ENCODE data around the gene RABGGTA.
A peak's percentile ranks its signal among the peaks of the same experiment; 100 is the strongest.

The RABGGTA gene, protein sequence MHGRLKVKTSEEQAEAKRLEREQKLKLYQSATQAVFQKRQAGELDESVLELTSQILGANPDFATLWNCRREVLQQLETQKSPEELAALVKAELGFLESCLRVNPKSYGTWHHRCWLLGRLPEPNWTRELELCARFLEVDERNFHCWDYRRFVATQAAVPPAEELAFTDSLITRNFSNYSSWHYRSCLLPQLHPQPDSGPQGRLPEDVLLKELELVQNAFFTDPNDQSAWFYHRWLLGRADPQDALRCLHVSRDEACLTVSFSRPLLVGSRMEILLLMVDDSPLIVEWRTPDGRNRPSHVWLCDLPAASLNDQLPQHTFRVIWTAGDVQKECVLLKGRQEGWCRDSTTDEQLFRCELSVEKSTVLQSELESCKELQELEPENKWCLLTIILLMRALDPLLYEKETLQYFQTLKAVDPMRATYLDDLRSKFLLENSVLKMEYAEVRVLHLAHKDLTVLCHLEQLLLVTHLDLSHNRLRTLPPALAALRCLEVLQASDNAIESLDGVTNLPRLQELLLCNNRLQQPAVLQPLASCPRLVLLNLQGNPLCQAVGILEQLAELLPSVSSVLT

DNA sequence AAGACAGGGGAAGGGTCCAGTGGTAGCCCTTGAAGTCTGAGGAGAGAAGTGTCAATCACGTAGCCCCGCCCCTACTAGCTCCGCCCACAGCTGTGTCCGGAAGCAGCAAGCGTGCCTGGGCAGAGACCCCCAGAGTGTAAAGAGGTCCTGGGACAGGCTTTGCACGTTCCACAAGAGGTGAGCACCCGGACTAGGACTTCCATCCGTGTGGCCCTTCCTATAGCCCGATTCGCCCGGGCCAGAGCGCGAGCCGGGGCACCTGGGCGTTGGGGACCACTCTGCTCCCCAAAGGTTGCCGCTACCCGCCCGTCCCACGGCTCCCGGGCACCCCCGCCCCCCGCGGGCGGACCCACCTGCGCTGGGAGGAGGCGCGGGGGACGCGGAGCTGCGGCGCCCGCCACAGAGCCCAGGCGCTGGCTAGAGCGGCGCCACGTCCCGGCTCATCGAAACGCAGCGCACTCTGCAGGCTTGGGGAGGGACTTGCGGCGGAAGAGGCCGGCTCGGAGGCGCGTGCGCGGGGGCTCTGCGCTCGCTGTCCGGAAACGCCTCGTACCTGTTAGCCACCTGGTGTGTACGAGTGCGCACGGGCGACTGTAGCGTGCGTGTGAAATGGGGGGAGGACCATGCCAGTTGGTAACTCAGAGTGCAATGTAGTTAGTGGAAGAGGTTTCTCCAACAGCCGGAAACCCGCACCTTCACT, at the start of gene RABGGTA:
Gene RABGGTA, minus strand, starts transcription at position 464 of the 700 bp plus-strand sequence. CDS start 482 bp downstream, outside the sequence.
- no peak for DNase-seq (ENCODE audit: low read depth)

DNA sequence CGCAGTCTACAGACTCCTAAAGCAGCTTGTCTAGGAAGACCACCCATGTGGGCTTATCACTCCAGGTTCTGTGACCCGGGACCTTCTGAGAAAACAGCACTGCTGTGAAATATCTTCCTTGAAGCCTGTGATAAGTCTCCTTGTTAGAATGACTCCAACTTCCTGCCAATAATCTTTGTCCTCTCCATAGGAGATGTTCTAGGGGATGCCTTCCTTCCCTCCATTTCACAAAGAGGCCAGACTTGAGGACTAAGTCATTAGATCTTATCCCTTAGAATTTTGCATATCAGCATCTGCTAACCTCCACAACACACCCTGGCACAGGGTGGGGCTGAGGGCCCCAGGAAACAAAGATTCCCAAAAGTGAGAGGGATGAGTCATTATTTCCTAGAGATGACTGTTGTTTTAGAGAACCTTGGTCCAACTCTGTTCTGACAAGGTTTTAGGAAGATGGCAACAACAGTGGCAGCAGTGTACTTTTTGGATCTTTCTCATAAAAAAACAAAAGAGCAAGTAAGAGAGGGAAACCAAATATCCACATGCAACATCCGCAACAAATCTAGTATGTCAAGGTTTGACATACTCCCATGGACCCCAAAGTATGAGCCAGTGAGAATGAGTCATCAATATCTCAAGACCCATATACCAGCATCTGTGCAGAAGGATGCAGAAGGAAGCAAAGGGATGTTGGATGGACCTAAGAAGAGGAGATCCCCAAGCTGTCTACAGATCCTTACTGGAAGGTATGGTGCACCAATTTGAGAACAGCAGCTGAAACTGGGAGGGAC, 45.9 kb upstream of the RABGGTA start:
- no peak for DNase-seq (ENCODE audit: low read depth)

DNA sequence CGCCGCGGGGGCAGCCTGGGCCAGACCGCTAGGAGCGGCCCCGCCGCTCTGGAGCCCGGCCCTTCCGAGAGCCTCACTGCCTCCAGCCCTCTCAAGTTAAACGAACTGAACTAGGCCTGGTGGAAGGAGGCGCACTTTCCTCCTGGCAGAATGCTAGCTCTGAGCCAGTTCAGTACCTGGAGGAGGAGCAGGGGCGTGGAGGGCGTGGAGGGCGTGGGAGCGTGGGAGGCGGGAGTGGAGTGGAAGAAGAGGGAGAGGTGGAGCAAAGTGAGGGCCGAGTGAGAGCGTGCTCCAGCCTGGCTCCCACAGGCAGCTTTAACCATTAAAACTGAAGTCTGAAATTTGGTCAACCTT, 45.2 kb upstream of the RABGGTA start:
- DNase-seq (ENCODE audit: low read depth): no peak

DNA sequence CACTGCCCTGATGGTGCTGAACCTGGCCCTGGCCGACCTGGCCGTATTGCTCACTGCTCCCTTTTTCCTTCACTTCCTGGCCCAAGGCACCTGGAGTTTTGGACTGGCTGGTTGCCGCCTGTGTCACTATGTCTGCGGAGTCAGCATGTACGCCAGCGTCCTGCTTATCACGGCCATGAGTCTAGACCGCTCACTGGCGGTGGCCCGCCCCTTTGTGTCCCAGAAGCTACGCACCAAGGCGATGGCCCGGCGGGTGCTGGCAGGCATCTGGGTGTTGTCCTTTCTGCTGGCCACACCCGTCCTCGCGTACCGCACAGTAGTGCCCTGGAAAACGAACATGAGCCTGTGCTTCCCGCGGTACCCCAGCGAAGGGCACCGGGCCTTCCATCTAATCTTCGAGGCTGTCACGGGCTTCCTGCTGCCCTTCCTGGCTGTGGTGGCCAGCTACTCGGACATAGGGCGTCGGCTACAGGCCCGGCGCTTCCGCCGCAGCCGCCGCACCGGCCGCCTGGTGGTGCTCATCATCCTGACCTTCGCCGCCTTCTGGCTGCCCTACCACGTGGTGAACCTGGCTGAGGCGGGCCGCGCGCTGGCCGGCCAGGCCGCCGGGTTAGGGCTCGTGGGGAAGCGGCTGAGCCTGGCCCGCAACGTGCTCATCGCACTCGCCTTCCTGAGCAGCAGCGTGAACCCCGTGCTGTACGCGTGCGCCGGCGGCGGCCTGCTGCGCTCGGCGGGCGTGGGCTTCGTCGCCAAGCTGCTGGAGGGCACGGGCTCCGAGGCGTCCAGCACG, 44.6 kb upstream of the RABGGTA start:
- DNase-seq (ENCODE audit: low read depth): no peak

DNA sequence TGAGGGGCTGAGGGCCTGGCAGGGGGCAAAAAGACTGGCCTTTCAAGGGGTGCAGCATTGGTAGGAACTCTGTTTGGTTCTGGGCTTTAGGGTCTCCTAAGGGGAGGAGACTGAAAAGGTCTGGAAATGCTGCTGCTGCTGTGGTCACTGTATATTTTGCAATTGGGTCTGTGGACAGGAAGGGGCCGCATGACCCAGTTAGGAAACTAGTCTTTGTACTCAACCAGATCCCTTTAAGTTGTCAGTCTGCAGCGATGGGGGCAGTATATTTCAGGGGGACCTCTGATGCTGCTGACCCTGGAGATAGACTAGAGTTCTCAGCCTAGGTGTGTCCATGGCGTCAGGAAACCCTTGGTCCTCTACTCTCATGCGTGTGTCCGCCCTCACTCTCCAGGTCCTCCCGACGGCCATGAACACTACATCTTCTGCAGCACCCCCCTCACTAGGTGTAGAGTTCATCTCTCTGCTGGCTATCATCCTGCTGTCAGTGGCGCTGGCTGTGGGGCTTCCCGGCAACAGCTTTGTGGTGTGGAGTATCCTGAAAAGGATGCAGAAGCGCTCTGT, 43.9 kb upstream of the RABGGTA start:
- no peak for DNase-seq (ENCODE audit: low read depth)

DNA sequence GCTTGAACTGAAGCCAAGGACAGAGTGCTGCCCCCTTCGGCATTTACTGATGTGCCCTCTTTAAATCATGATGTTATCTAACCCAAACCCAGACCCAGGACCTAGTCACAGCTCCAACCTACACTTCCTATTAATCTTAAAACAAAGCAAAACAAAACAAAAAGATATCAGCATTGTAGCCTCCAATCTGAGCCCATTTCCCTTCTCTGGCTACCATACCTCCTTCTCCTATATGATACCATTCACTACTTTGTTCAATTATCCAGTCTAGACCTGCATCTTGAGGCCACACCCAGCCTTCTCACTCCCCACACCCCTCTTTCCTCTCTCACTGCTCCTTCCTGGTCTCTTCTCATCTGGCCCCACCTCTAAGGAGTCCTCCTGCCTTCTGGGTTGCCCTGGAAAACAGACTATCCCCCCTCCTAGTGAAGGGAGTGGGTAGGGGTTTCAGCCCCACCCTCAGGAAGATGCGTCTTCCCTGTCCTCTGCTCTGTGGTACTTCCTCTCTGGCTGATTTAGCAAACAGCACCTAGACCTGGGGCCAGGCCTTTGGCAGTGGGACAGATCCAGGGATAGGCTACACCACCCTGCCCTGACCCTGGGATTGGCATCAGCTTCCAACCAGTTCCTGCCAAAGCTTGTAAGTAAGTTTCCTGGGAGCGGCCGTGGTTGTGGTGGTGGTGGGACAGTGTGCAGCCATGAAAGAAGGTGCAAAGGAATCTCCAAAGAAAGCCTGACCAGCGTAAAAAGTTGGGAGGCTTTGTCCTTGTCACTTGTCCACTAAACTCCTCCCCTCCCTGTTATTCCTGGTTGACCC, 43.2 kb upstream of the RABGGTA start:
- no peak for DNase-seq (ENCODE audit: low read depth)

DNA sequence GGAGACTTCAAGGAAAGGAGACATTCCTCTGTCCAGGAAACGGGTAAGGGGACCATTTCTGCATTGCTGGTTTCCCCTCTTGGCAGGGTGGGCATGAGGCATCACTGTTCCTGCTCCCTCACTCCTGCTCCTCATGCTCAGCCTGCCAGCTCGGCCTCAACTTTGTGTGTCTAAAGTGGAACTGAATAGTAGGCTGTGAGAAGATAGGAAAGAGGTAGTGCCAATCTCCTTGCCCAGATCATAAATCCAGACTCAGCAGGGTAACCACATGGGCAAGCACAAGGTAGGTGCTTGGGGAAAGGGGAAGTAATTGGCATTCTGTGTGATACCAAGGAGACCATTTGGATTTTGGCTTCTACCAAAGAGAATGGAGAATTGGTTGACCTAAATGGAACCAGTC, 42.5 kb upstream of the RABGGTA start:
- no peak for DNase-seq (ENCODE audit: low read depth)

DNA sequence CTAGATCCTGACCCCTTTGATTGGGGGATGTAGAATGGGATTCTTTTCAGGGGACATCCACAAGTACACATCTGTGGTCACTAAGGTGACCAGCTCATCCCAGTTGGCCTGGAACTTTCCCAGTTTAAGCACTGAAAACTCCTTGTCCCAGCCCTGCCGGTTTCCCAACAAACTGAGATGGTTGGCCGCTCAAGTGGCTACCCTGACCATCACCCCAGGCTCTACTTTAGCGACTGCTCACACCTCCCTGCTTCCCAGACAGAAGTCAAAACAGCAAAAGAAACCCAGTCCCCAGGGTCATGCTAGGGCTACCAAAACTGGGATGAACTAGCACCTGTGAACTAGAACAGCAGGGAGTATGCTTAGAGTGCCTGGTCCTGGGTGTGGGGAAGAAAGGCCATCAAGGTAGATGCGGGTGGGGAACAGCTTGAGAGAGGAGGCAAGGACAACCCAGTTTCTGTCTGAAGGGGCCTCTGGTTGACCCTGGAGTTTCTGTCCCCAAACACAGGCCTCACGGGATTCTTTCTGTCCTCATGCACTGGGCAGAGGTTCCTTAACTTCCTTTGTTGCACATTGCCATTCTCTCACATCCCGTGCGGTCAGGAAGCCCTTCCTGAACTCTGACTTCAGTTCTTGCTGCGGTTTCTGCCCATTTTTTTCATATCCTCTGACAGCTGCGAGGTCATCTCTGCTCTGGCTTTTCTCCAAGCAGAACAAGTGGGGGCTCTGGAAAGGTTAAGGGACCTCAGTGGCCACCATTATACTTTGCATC, 41.5 kb upstream of the RABGGTA start:
- DNase-seq (ENCODE audit: low read depth): no peak

DNA sequence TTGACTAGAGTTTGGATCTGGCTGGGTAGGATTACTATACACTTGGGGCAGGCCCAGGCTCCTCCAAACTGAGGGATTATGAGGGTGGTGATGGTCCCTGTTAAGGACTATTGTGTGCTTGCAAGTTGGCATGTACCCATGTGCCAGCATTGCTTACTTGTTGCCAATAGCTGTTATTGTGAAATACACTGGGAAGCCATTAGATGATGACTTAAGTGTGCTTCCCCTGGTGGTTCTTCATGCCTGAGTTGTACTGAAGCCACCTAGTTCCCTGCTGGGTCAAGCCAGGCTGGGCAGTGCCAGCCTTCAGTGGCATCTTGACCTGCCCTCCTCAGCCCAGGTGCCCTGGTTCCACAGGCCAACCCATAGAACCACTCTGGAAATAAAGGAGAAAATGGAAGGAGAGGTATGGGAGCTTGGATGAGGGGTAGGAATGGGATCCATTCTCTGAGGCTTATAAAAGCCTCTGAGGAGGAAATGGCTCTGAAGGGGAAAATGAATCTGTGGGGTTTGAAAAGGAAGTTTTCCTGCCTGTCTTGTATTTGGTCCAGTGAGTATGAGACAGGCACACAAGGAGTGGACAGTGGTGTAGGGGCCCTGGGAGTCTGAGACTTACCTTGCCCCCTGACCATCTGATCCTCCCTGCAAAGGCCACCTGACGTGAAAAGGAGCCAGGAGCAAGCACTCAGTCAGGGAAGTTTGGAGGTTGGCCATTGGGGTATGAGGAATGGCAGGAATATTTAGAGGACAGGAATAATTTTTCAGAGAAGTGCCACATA, 40.6 kb upstream of the RABGGTA start:
- peak; percentile 39 for DNase-seq (ENCODE audit: low read depth)

DNA sequence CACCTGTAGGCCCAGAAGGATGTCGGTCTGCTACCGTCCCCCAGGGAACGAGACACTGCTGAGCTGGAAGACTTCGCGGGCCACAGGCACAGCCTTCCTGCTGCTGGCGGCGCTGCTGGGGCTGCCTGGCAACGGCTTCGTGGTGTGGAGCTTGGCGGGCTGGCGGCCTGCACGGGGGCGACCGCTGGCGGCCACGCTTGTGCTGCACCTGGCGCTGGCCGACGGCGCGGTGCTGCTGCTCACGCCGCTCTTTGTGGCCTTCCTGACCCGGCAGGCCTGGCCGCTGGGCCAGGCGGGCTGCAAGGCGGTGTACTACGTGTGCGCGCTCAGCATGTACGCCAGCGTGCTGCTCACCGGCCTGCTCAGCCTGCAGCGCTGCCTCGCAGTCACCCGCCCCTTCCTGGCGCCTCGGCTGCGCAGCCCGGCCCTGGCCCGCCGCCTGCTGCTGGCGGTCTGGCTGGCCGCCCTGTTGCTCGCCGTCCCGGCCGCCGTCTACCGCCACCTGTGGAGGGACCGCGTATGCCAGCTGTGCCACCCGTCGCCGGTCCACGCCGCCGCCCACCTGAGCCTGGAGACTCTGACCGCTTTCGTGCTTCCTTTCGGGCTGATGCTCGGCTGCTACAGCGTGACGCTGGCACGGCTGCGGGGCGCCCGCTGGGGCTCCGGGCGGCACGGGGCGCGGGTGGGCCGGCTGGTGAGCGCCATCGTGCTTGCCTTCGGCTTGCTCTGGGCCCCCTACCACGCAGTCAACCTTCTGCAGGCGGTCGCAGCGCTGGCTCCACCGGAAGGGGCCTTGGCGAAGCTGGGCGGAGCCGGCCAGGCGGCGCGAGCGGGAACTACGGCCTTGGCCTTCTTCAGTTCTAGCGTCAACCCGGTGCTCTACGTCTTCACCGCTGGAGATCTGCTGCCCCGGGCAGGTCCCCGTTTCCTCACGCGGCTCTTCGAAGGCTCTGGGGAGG, 39.5 kb upstream of the RABGGTA start, which contains the start of gene LTB4R:
Gene LTB4R, plus strand, starts transcription at position 857 of the 959 bp plus-strand sequence. CDS start 4,150 bp downstream, outside the sequence.
- DNase-seq (ENCODE audit: low read depth): no peak

DNA sequence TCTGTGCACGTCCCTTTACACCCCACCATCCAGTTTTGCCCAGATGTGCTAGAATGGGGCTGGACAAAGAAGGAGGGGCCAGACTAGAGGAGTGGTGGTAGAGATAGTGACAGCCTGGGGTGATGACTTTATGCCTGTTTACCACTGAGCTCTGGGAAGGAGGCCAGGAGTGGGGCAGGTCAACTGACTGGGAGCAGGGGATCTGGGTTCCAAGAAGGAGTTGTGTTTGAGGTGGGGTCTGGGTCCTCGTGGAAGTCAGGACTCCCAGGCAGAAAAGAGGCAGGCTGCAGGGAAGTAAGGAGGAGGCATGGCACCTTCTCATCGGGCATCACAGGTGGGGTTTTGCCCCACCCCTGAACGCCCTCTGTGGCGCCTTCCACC, 38.9 kb upstream of the RABGGTA start:
- no peak for DNase-seq (ENCODE audit: low read depth)

DNA sequence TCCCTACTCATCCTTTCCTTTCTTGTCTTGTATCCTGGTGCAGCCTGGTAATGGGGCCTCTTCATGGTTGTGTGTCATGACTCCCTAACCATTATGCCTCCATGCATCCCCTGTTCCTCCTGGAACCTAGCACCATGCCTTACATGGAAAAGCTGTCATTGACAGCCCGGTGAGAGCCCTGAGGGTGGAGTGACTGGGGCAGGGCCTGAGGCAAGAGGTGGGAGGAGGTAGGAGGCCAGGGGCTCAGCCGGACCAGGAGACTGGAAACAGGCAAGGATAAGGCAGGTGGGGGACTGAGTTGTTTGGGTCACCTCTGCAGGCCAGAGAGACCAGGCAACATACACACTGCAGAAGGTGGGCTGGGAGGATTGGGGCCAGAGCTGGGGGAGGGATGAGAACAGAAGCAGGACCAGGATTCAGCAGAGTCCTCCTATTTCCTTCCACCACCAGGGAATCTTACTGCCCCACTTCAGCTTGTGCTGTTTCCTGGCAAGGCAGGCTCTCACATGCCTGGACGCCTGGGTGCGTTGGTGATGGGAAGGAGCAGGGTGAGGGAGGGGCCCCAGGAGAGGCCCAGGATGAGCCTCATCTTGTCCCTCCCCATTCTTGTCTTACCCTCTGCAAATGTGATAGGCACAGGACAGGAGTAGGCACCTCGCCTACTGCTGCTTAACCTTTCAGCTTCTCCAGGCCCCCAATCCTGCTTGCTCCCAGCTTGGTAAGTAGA, 38.3 kb upstream of the RABGGTA start, which contains the start of gene LTB4R2:
Gene LTB4R2, plus strand, starts transcription at position 603 of the 727 bp plus-strand sequence. CDS start 525 bp downstream, outside the sequence.
- DNase-seq (ENCODE audit: low read depth): no peak

DNA sequence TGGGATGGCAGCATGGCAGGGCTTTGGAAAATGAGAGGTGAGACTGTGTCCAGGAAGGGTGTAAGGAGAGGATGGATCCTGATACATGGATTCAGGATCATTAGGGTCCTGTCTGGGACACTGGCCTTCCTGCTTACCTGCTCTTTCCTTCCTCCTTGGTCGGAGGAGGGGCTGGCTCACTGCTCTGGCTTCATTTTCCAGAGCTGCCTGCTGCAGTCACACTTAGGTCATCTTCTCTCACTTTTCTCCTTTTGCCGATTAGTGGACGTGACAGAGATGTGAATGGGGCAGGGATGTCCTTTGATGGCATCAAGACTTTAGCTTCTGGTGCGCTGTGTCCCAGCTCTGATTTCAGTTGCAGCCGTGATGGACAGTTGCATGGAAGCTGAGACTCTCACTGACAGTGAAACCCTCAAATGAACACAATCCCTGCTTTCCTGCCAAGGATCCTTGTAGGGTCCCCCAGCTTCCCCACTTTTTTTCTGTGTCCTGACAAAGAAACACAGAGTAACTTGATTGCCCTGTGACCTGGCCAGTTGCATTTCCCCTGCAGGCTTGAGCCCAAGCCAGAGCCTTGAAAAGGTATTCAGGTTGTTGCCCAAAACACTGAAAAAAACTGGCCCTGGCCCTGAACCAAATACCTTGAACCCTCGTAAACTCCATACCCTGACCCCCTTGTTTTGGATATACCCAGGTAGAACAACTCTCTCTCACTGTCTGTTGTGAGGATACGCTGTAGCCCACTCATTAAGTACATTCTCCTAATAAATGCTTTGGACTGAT, 37.1 kb upstream of the RABGGTA start:
- DNase-seq (ENCODE audit: low read depth): no peak

DNA sequence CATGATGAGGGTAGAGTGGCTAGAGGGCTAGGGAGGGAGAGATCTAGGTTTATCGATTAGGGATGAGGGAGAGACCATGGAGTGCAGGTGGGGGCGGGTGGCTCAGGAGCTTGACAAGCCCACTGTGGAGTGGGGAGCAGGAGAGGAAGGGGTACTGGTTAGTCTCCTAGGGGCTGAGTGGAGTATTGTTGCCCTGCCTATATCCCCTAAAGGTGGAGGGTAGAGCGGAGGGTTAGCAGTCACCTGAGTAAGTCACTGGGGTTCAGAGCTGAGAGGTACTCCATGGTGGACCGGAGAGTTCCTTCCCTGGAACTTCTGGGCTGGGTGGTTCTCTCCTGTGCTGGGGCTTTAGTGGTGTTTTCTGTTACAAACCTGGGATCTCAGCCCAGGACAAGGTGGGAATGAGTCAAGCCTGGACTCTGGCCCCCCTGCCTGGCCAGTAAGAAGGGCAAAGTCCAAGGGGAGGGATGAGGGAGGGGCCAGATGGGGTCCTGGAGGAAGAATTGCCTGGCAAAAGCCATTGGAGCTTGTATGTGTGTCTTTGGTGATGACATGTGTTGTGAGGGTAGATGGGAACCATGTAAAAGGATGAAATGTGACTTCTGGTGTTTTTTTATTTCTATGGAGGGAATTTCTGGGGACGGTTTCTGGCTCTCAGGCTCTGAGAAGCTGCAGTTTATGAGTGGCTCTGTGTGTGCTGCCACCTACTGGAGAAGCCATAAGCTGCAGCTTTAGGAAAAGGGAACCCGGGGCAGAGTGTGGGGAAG, 36.4 kb upstream of the RABGGTA start, which contains the start of gene CIDEB:
Gene CIDEB, minus strand, starts transcription at position 403 of the 767 bp plus-strand sequence. Its CDS starts 119 bp downstream, at position 284.
- DNase-seq (ENCODE audit: low read depth): no peak

DNA sequence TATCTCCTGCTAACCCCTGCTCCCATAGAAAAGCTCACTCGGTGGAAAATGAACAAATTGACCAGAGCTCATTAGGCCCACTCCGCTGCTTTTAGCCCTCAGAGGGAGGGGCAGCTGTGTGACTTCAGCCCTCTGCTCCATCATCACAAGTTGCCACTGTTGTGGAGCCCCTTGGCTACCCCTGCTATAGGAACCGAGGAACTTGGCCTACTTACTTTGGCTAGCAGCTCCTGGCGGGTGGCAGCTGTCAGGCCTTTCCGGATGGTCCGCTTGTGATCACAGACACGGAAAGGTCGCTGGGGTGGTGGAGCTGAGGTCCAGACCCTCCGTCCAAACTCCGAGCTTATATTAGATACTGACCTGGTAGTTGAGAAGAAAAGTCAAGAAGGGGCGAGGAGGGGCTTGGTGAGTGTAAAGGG, 35.8 kb upstream of the RABGGTA start:
- no peak for DNase-seq (ENCODE audit: low read depth)

All from GM04503 (cell line).